Ovary (tissue), 3 donors: Measurements from ENCODE around the gene SLC1A7.

Experiments used
- POLR2A ChIP-seq: fragments of 450-650 bp; IDR thresholded peaks from one replicate; pipeline ENCODE4 v1.6.1; 2017; ENCODE audit warnings: antibody characterized with exemption, mild to moderate bottlenecking, moderate library complexity
- TF ChIP-seq, protein P1 (sequence below), 3 donors: fragments of 450-650 bp in 2 of 3; fragments of 200-600 bp in 1 of 3; IDR thresholded peaks; one replicate each; pipeline versions ENCODE4 v1.5.1 to v1.8.0; 2016 to 2022; ENCODE audit warnings: antibody characterized with exemption in 3 of 3, mild to moderate bottlenecking in 1 of 3
- donor health status: DM: no; HTN: no; CAD: no.

DNA sequence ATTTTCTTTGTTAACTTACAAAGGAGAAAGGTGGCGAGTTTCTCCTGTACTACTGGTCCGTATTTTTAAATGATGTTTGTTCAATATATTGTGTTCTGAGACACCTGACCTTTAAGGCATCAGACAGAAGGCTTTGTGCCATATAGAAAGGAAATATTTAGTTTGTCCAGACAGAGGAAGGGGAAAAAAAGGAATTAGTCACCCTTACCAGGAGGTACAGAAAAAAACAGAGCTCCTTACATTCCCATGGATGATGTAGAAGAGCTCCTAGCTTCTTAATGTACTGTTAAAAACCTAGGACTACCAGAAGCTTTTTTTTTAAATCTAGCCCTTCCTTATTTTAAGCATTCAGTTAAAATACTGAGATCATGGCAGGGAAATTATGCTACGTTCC lies 92.9 kb downstream of the SLC1A7 start:
- TF ChIP-seq, protein P1, sequence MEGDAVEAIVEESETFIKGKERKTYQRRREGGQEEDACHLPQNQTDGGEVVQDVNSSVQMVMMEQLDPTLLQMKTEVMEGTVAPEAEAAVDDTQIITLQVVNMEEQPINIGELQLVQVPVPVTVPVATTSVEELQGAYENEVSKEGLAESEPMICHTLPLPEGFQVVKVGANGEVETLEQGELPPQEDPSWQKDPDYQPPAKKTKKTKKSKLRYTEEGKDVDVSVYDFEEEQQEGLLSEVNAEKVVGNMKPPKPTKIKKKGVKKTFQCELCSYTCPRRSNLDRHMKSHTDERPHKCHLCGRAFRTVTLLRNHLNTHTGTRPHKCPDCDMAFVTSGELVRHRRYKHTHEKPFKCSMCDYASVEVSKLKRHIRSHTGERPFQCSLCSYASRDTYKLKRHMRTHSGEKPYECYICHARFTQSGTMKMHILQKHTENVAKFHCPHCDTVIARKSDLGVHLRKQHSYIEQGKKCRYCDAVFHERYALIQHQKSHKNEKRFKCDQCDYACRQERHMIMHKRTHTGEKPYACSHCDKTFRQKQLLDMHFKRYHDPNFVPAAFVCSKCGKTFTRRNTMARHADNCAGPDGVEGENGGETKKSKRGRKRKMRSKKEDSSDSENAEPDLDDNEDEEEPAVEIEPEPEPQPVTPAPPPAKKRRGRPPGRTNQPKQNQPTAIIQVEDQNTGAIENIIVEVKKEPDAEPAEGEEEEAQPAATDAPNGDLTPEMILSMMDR (IDR thresholded peaks at IDR 0.05), result no peak
- TF ChIP-seq POLR2A, result no peak
